NCI-H82 (cell line): ENCODE results near the gene PARP8.
"Not testable (repeated sequence)": the region's sequence is repeated elsewhere in the genome, so short reads cannot be mapped to it uniquely, and the experiment has no call there.

Experiments
- DNase-seq: peaks from one replicate; lab custom pipeline; 2025; lab: John Stamatoyannopoulos, UW

PARP8 gene

GRCh38 chr5:50666261-50667022 is at the start of gene PARP8:
PARP8 (plus strand) TSS chr5:50666637; CDS start chr5:50667096, 459 bp downstream.
- DNase-seq, result peak; percentile 13

- DNase-seq, result no peak
Measured at GRCh38 chr5:50623666-50624065, 42.8 kb upstream of the PARP8 start.

- DNase-seq, result not testable (repeated sequence)
Measured at GRCh38 chr5:50634866-50635265, 31.6 kb upstream of the PARP8 start.

GRCh38 chr5:50637576-50637975 is 28.9 kb upstream of the PARP8 start:
- not testable (repeated sequence) for DNase-seq

- no peak for DNase-seq
Measured at GRCh38 chr5:50646591-50646990, 19.8 kb upstream of the PARP8 start.

- no peak for DNase-seq
Measured at GRCh38 chr5:50647726-50648125, 18.7 kb upstream of the PARP8 start.

- no peak for DNase-seq
Measured at GRCh38 chr5:50653946-50654345, 12.5 kb upstream of the PARP8 start.

- no peak for DNase-seq
Measured at GRCh38 chr5:50655067-50655809, 11.2 kb upstream of the PARP8 start.

GRCh38 chr5:50655810-50656205 is 10.6 kb upstream of the PARP8 start:
- no peak for DNase-seq

- no peak for DNase-seq
Measured at GRCh38 chr5:50657044-50657443, 9.4 kb upstream of the PARP8 start.

- no peak for DNase-seq
Measured at GRCh38 chr5:50658246-50658645, 8.2 kb upstream of the PARP8 start.

GRCh38 chr5:50663636-50664035 is 2.8 kb upstream of the PARP8 start:
- DNase-seq, result no peak

- DNase-seq, result no peak
Measured at GRCh38 chr5:50665091-50665490, 1.3 kb upstream of the PARP8 start.

- DNase-seq, result not testable (repeated sequence)
Measured at GRCh38 chr5:50665761-50666202, 655 bp upstream of the PARP8 start.

GRCh38 chr5:50667023-50667652 is 701 bp downstream of the PARP8 start:
- peak; percentile 19 for DNase-seq

- DNase-seq, result peak; percentile 17
Measured at GRCh38 chr5:50667653-50668595, 1.5 kb downstream of the PARP8 start.

- not testable (repeated sequence) for DNase-seq
Measured at GRCh38 chr5:50668636-50669035, 2.2 kb downstream of the PARP8 start.

- no peak for DNase-seq
Measured at GRCh38 chr5:50672663-50673062, 6.2 kb downstream of the PARP8 start.

- not testable (repeated sequence) for DNase-seq
Measured at GRCh38 chr5:50673444-50673843, 7.0 kb downstream of the PARP8 start.

GRCh38 chr5:50675385-50675784 is 8.9 kb downstream of the PARP8 start:
- DNase-seq, result no peak

- not testable (repeated sequence) for DNase-seq
Measured at GRCh38 chr5:50679554-50679953, 13.1 kb downstream of the PARP8 start.

- no peak for DNase-seq
Measured at GRCh38 chr5:50684721-50685120, 18.3 kb downstream of the PARP8 start.
